Measurements from ENCODE around the gene BHLHE40. TPM values are rescaled to one million over a fixed set of nuclear protein-coding genes. Genes with fewer than 3 reads are reported as not detected.
A peak's percentile ranks its signal among the peaks of the same experiment; 100 is the strongest.

Gene BHLHE40
- total RNA-seq, 2 experiments from 2014 or later = 258 to 273 TPM

GRCh38 chr3:4978204-4978965 lies 852 bp upstream of the BHLHE40 start:
- DNase-seq (peak; percentile 99), ATAC-seq (peak; percentile 57)
- intact Hi-C loops (cut with DNase I, micrococcal nuclease) = loop anchor here (1.0 to 5.0 kb wide), 11 partner anchors 44 to 486 kb away; partner anchors contain the start of genes ARL8B (in 1 of the 2) and ITPR1 (in 1 of the 2)
- Mint-ChIP-seq H3K27ac (peak overlapping the region; percentile 98), H3K9me3 (ENCODE audit: low read depth) (no peaks in the 10 kb centered on the region), H3K4me1 (peaks cover 39% of the 10 kb centered on the region), H3K4me3 (peak overlapping the region; percentile 93), H3K27me3 (no peaks in the 10 kb centered on the region), H3K36me3 (ENCODE audit: low read depth) (peaks cover 41% of the 10 kb centered on the region)
- ChIA-PET POLR2A (interaction anchor here (1.0 to 4.6 kb wide), 16 partner anchors 20 to 267 kb away, joined by 3 to 34 read pairs (median 6); no protein-coding TSS in a partner anchor), CTCF (interaction anchor here (0.5 to 7.4 kb wide), 16 partner anchors 29 to 267 kb away, joined by 3 to 91 read pairs (median 8); no protein-coding TSS in a partner anchor)

GRCh38 chr3:4978966-4979427 lies 240 bp upstream of the BHLHE40 start:
- Mint-ChIP-seq H3K27ac (peak overlapping the region; percentile 58), H3K4me3 (peak overlapping the region; percentile 93), H3K4me1 (peaks cover 43% of the 10 kb centered on the region), H3K27me3 (no peaks in the 10 kb centered on the region), H3K9me3 (ENCODE audit: low read depth) (no peaks in the 10 kb centered on the region), H3K36me3 (ENCODE audit: low read depth) (peaks cover 47% of the 10 kb centered on the region)
- CTCF ChIA-PET = interaction anchor here (0.7 to 7.4 kb wide), 15 partner anchors 25 to 268 kb away, joined by 3 to 91 read pairs (median 7); no protein-coding TSS in a partner anchor
- DNase-seq (no peak), ATAC-seq (peak; percentile 55)
- POLR2A ChIA-PET = interaction anchor here (1.0 to 4.6 kb wide), 16 partner anchors 20 to 267 kb away, joined by 3 to 34 read pairs (median 6); no protein-coding TSS in a partner anchor
- intact Hi-C loops (cut with DNase I, micrococcal nuclease) = loop anchor here (1.0 to 5.0 kb wide), 16 partner anchors 27 to 486 kb away; partner anchors contain the start of genes ARL8B (in 2 of the 2), EDEM1 (in 1 of the 2) and ITPR1 (in 1 of the 2)

DNA sequence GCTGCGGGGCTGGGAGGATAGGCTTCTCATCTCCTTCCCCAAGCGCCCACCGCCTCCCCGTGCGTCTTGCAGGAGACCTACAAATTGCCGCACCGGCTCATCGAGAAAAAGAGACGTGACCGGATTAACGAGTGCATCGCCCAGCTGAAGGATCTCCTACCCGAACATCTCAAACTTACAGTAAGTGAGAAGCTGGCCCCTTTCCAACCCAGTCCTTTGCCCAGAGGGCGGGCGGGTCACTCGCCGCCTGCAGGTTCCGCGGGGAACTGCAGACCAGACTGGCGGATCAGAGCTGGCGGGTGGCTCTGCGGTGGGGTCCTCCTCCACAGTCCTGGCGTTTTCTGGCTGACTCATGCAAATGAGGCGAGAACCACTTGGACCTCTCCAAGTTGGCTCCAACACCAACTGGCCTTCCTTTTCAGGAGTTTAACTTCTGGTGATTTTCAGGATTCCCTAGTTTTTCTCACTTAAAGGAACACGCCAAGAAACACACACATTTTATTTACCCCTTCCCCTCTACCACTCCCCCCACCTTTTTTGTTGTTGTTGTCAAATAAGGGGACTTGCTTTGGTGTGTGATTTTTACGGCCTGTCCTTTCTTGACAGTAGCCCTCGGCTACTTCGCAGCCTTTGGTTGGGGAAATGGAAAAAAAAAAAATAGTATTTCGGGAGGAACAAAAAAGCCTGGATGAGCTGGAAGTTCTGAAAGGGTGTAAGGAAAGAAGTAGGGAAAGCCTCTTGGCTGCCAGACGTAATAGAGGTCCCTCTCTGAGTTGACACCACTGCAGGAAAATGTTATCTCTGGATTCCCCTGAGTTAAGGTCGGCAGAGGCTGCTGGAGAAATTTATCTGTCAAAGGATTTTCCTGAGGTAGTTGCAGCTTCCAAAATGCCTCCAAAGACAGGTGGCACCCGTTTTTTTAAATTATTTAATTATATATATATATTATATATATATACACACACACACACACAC lies 1.3 kb downstream of the BHLHE40 start:
- Mint-ChIP-seq H3K27ac (peak overlapping the region; percentile 97), H3K4me1 (peaks cover 54% of the 10 kb centered on the region), H3K9me3 (ENCODE audit: low read depth) (no peaks in the 10 kb centered on the region), H3K27me3 (no peaks in the 10 kb centered on the region), H3K36me3 (ENCODE audit: low read depth) (peaks cover 59% of the 10 kb centered on the region), H3K4me3 (peak overlapping the region; percentile 93)
- CTCF ChIA-PET = interaction anchor here (0.6 to 7.4 kb wide), 37 partner anchors 8 to 590 kb away, joined by 3 to 91 read pairs (median 4); no protein-coding TSS in a partner anchor
- intact Hi-C loops (cut with DNase I, micrococcal nuclease) = loop anchor here (1.0 to 2.0 kb wide), 4 partner anchors 46 to 210 kb away; no protein-coding TSS in a partner anchor
- POLR2A ChIA-PET = interaction anchor here (0.6 to 4.6 kb wide), 13 partner anchors 26 to 269 kb away, joined by 3 to 34 read pairs (median 3); no protein-coding TSS in a partner anchor
- DNase-seq (peak; percentile 95), ATAC-seq (peak; percentile 1)

- intact Hi-C loops (cut with DNase I, micrococcal nuclease) = loop anchor here in 1 of 2 experiments (2.0 kb wide), 1 partner anchor 76 kb away; no protein-coding TSS in a partner anchor
Observed at GRCh38 chr3:4981294-4981664, 2.0 kb downstream of the BHLHE40 start.

GRCh38 chr3:4981665-4982494 lies 2.6 kb downstream of the BHLHE40 start:
- intact Hi-C loops (cut with DNase I, micrococcal nuclease) = loop anchor here in 1 of 2 experiments (2.0 kb wide), 1 partner anchor 75 kb away; no protein-coding TSS in a partner anchor
- ChIA-PET POLR2A (interaction anchor here (0.8 to 4.6 kb wide), 3 partner anchors 41 to 140 kb away, joined by 3 to 34 read pairs (median 3); no protein-coding TSS in a partner anchor), CTCF (interaction anchor here (0.6 to 7.4 kb wide), 14 partner anchors 18 to 271 kb away, joined by 3 to 91 read pairs (median 4); no protein-coding TSS in a partner anchor)
- DNase-seq = no peak
- peaks cover 56% of the 10 kb centered on the region for H3K4me1 Mint-ChIP-seq
- H3K27me3 Mint-ChIP-seq = no peaks in the 10 kb centered on the region
- ATAC-seq = no peak
- peak overlapping the region; percentile 93 for H3K4me3 Mint-ChIP-seq
- no peaks in the 10 kb centered on the region for H3K9me3 Mint-ChIP-seq (ENCODE audit: low read depth)
- peaks cover 67% of the 10 kb centered on the region for H3K36me3 Mint-ChIP-seq (ENCODE audit: low read depth)
- peak overlapping the region; percentile 95 for H3K27ac Mint-ChIP-seq

More at GRCh38 chr3:4981294-4981664, 2.0 kb downstream of the BHLHE40 start:
- Mint-ChIP-seq H3K27me3 (no peaks in the 10 kb centered on the region), H3K36me3 (ENCODE audit: low read depth) (peaks cover 67% of the 10 kb centered on the region), H3K4me3 (peak overlapping the region; percentile 93), H3K27ac (peak overlapping the region; percentile 95), H3K9me3 (ENCODE audit: low read depth) (no peaks in the 10 kb centered on the region), H3K4me1 (peaks cover 56% of the 10 kb centered on the region)
- ChIA-PET CTCF (interaction anchor here (0.6 to 7.4 kb wide), 12 partner anchors 18 to 270 kb away, joined by 3 to 91 read pairs (median 4); no protein-coding TSS in a partner anchor), POLR2A (interaction anchor here (0.6 to 4.6 kb wide), 3 partner anchors 42 to 131 kb away, joined by 3 to 34 read pairs (median 3); no protein-coding TSS in a partner anchor)
- ATAC-seq = no peak
- no peak for DNase-seq

- ATAC-seq (no peak), DNase-seq (no peak)
- ChIA-PET CTCF (interaction anchor here (0.6 to 6.9 kb wide), 13 partner anchors 13 to 272 kb away, joined by 3 to 76 read pairs (median 4); no protein-coding TSS in a partner anchor), POLR2A (interaction anchor here (0.6 to 2.4 kb wide), 7 partner anchors 39 to 176 kb away, joined by 3 to 16 read pairs (median 4); no protein-coding TSS in a partner anchor)
- Mint-ChIP-seq H3K9me3 (ENCODE audit: low read depth) (no peaks in the 10 kb centered on the region), H3K27ac (peak overlapping the region; percentile 89), H3K36me3 (ENCODE audit: low read depth) (peaks cover 67% of the 10 kb centered on the region), H3K4me1 (peaks cover 53% of the 10 kb centered on the region), H3K4me3 (peak overlapping the region; percentile 93), H3K27me3 (no peaks in the 10 kb centered on the region)
- intact Hi-C loops (cut with DNase I, micrococcal nuclease) = no loop called here
Observed at GRCh38 chr3:4982773-4983738, 3.8 kb downstream of the BHLHE40 start.

DNA sequence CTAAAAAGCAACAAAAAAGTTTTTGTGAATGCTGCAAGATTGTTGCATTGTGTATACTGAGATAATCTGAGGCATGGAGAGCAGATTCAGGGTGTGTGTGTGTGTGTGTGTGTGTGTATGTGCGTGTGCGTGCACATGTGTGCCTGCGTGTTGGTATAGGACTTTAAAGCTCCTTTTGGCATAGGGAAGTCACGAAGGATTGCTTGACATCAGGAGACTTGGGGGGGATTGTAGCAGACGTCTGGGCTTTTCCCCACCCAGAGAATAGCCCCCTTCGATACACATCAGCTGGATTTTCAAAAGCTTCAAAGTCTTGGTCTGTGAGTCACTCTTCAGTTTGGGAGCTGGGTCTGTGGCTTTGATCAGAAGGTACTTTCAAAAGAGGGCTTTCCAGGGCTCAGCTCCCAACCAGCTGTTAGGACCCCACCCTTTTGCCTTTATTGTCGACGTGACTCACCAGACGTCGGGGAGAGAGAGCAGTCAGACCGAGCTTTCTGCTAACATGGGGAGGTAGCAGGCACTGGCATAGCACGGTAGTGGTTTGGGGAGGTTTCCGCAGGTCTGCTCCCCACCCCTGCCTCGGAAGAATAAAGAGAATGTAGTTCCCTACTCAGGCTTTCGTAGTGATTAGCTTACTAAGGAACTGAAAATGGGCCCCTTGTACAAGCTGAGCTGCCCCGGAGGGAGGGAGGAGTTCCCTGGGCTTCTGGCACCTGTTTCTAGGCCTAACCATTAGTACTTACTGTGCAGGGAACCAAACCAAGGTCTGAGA lies 4.7 kb downstream of the BHLHE40 start:
- CTCF ChIA-PET = interaction anchor here (0.5 to 6.9 kb wide), 23 partner anchors 8 to 287 kb away, joined by 3 to 76 read pairs (median 4); no protein-coding TSS in a partner anchor
- peak overlapping the region; percentile 89 for H3K27ac Mint-ChIP-seq
- POLR2A ChIA-PET = interaction anchor here (0.6 to 2.4 kb wide), 7 partner anchors 23 to 177 kb away, joined by 3 to 16 read pairs (median 4); no protein-coding TSS in a partner anchor
- no peaks in the 10 kb centered on the region for H3K27me3 Mint-ChIP-seq
- H3K4me3 Mint-ChIP-seq = peak overlapping the region; percentile 93
- peak; percentile 85 for DNase-seq
- no peaks in the 10 kb centered on the region for H3K9me3 Mint-ChIP-seq (ENCODE audit: low read depth)
- peak; percentile 48 for ATAC-seq
- H3K4me1 Mint-ChIP-seq = peaks cover 53% of the 10 kb centered on the region
- H3K36me3 Mint-ChIP-seq (ENCODE audit: low read depth) = peaks cover 67% of the 10 kb centered on the region
- intact Hi-C loops (cut with DNase I, micrococcal nuclease) = loop anchor here (1.0 to 2.0 kb wide), 4 partner anchors 22 to 42 kb away; no protein-coding TSS in a partner anchor

DNA sequence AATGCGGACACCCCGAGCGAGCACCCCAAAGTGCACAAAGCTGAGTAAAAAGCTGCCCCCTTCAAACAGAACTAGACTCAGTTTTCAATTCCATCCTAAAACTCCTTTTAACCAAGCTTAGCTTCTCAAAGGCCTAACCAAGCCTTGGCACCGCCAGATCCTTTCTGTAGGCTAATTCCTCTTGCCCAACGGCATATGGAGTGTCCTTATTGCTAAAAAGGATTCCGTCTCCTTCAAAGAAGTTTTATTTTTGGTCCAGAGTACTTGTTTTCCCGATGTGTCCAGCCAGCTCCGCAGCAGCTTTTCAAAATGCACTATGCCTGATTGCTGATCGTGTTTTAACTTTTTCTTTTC lies 5.3 kb downstream of the BHLHE40 start:
- CTCF ChIA-PET = interaction anchor here (0.7 to 6.9 kb wide), 22 partner anchors 8 to 287 kb away, joined by 3 to 76 read pairs (median 4); no protein-coding TSS in a partner anchor
- POLR2A ChIA-PET = interaction anchor here (0.8 to 2.4 kb wide), 5 partner anchors 22 to 178 kb away, joined by 3 to 16 read pairs (median 6); no protein-coding TSS in a partner anchor
- peaks cover 57% of the 10 kb centered on the region for H3K4me1 Mint-ChIP-seq
- DNase-seq (no peak), ATAC-seq (no peak)
- H3K9me3 Mint-ChIP-seq (ENCODE audit: low read depth) = no peaks in the 10 kb centered on the region
- H3K27me3 Mint-ChIP-seq = no peaks in the 10 kb centered on the region
- peaks cover 65% of the 10 kb centered on the region for H3K36me3 Mint-ChIP-seq (ENCODE audit: low read depth)
- peak overlapping the region; percentile 89 for H3K27ac Mint-ChIP-seq
- peak overlapping the region; percentile 93 for H3K4me3 Mint-ChIP-seq
- intact Hi-C loops (cut with DNase I, micrococcal nuclease) = loop anchor here (1.0 to 2.0 kb wide), 4 partner anchors 22 to 42 kb away; no protein-coding TSS in a partner anchor

Data from activated CD4-positive, alpha-beta T cell treated with anti-CD3 and anti-CD28 coated beads for 36 hours (primary cell).